DOHH2 (cell line): ENCODE data around the gene RPS6KA2.

ENCODE experiments used
- EZH2phosphoT487 ChIP-seq: fragments of 200-600 bp; sonication (generic); IDR thresholded peaks from 2 replicates; pipeline ENCODE4 v1.6.1; 2017; ENCODE audit warnings: borderline replicate concordance, mild to moderate bottlenecking, antibody characterized with exemption, low read length, moderate library complexity, mixed read lengths
- TF ChIP-seq, protein P1 (sequence below): fragments of 200-600 bp; sonication (generic); IDR thresholded peaks from one replicate; pipeline ENCODE4 v1.5.1; 2014; ENCODE audit warnings: antibody characterized with exemption, mild to moderate bottlenecking, low read depth, low read length; ENCODE audit not compliant: poor library complexity, severe bottlenecking

DNA sequence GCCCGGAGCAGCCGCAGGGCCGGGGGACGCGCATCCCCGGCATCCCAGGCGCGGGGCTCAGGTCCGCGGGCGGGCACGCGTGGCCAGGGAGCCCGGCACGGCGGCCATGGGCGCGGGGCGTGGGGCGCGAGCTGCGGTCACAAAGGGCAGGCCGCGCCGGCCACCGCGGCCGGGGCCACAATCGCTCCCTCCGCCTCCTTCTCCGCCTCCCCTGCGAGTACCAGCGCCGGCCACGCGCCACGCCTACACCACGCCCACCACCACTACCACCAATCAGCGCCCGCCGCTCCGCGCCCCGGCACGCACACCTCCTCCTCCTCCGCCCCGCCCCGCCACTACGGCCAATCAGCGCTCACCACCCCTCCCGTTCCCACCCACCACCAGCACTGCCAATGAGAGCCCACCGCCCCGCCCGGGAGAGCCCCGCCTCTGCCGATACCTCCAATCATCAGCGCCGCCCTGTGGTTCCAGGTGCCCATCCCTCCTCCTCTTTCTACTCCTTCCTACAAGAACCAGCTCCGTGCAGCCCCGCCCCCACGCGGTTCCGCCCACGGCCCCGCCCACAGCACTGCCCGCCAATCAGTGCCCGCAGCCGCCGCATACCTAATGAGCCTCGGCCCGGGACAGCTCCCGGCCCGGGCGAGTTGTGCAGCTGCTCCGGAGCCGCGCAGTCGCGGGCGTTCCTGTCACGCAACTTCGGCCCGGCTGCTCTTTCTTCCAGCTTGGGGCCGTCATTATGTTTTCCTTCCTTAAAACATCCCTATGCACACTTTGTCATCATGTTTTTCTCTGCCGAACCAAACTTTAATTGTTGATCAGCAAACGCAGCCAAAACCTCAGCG, at the start of gene RPS6KA2:
- TF ChIP-seq, protein P1, sequence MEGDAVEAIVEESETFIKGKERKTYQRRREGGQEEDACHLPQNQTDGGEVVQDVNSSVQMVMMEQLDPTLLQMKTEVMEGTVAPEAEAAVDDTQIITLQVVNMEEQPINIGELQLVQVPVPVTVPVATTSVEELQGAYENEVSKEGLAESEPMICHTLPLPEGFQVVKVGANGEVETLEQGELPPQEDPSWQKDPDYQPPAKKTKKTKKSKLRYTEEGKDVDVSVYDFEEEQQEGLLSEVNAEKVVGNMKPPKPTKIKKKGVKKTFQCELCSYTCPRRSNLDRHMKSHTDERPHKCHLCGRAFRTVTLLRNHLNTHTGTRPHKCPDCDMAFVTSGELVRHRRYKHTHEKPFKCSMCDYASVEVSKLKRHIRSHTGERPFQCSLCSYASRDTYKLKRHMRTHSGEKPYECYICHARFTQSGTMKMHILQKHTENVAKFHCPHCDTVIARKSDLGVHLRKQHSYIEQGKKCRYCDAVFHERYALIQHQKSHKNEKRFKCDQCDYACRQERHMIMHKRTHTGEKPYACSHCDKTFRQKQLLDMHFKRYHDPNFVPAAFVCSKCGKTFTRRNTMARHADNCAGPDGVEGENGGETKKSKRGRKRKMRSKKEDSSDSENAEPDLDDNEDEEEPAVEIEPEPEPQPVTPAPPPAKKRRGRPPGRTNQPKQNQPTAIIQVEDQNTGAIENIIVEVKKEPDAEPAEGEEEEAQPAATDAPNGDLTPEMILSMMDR = no peak
- TF ChIP-seq EZH2phosphoT487 = no peak
